Measurements from ENCODE around the gene INVS.

GRCh38 chr9:100213730-100214477, 114.9 kb downstream of the INVS start:
- TF ChIP-seq EZH2phosphoT487 (IDR thresholded peaks at IDR 0.05; ENCODE audit: unreplicated experiment) (no peak), CTCF (conservative IDR thresholded peaks at IDR 0.05; ENCODE audit: low read depth in 2 of 2) (no peak), EZH2 (IDR thresholded peaks at IDR 0.05; ENCODE audit: low read depth, unreplicated experiment) (no peak)

Data from GM23338 (cell line).